ENCODE results near the gene ATCAY. TPM values are rescaled to one million over a fixed set of nuclear protein-coding genes. Genes with fewer than 3 reads are reported as not detected.

Gene ATCAY
- total RNA-seq, 2 experiments from 2014 or later = not detected

DNA sequence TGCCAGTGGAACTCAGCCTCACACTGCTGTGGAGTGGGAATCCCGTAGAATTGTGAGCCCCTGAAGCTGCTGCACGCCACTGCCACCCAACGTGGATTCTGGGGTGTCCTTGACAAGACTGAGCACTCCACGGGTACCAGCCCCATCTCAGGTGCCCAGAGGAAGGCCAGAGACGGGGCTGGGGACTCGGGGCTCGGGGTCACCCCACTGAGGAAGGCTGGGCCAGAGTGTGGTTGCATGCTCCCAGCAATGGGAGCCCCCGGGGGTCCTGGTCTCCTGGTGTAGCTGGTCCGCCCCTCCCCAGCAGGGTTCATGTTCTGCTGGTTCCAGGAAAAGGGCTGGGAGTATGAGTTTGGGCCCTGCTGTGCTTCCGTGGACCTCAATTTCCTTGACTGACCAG is 75.2 kb downstream of the ATCAY start:
- no TSS peak for BruUV-seq (replicated peaks)
- no peaks in the 10 kb centered on the region for H4K20me1 ChIP-seq (ENCODE audit: insufficient read depth, low read length)
- H3K4me3 ChIP-seq (ENCODE audit: low read depth, low read length, poor library complexity, severe bottlenecking) = no peak overlapping the region
- POLR2A ChIA-PET = no interaction called here
- H3K4me1 ChIP-seq (ENCODE audit: insufficient read depth, low read length, poor library complexity, severe bottlenecking) = no peaks in the 10 kb centered on the region
- TF ChIP-seq EZH2phosphoT487 (IDR thresholded peaks at IDR 0.05; ENCODE audit: borderline replicate concordance, low read depth, low read length) (no peak), CTCF (conservative IDR thresholded peaks at IDR 0.05; ENCODE audit: low read length) (no peak)
- H3K79me2 ChIP-seq (ENCODE audit: insufficient read depth, low read depth, low read length) = no peaks in the 10 kb centered on the region
- CTCF ChIA-PET (ENCODE audit: unreplicated experiment) = no interaction called here
- H3K9me2 ChIP-seq (ENCODE audit: insufficient read depth, low read length) = no peaks in the 10 kb centered on the region
- intact Hi-C loops (cut with micrococcal nuclease; ENCODE audit: unreplicated experiment) = no loop called here
- H3K9me3 ChIP-seq (ENCODE audit: low read length) = no peaks in the 10 kb centered on the region
- peaks cover 30% of the 10 kb centered on the region for H3K36me3 ChIP-seq (ENCODE audit: insufficient read depth, low read length)
- DNase-seq (ENCODE audit: low spot score) = no peak
- H2AFZ ChIP-seq (ENCODE audit: low read length) = no peak overlapping the region
- no peak overlapping the region for H3K4me2 ChIP-seq (ENCODE audit: low read length)
- no peak overlapping the region for H3K27ac ChIP-seq (ENCODE audit: low read depth, low read length, poor library complexity, severe bottlenecking)

- BruUV-seq (replicated peaks) = no TSS peak
- H3K27ac ChIP-seq (ENCODE audit: low read depth, low read length, poor library complexity, severe bottlenecking) = no peak overlapping the region
- H2AFZ ChIP-seq (ENCODE audit: low read length) = no peak overlapping the region
Observed at GRCh38 chr19:3958836-3959765, 78.6 kb downstream of the ATCAY start.

More at GRCh38 chr19:3958836-3959765, 78.6 kb downstream of the ATCAY start:
- TF ChIP-seq EZH2phosphoT487 (IDR thresholded peaks at IDR 0.05; ENCODE audit: borderline replicate concordance, low read depth, low read length) (no peak), CTCF (conservative IDR thresholded peaks at IDR 0.05; ENCODE audit: low read length) (no peak)
- H3K4me3 ChIP-seq (ENCODE audit: low read depth, low read length, poor library complexity, severe bottlenecking) = no peak overlapping the region
- no peaks in the 10 kb centered on the region for H4K20me1 ChIP-seq (ENCODE audit: insufficient read depth, low read length)
- H3K36me3 ChIP-seq (ENCODE audit: insufficient read depth, low read length) = peaks cover 49% of the 10 kb centered on the region
- no peaks in the 10 kb centered on the region for H3K4me1 ChIP-seq (ENCODE audit: insufficient read depth, low read length, poor library complexity, severe bottlenecking)
- H3K9me2 ChIP-seq (ENCODE audit: insufficient read depth, low read length) = no peaks in the 10 kb centered on the region
- ChIA-PET CTCF (ENCODE audit: unreplicated experiment) (no interaction called here), POLR2A (no interaction called here)
- H3K9me3 ChIP-seq (ENCODE audit: low read length) = no peaks in the 10 kb centered on the region
- intact Hi-C loops (cut with micrococcal nuclease; ENCODE audit: unreplicated experiment) = no loop called here
- no peak for DNase-seq (ENCODE audit: low spot score)
- H3K4me2 ChIP-seq (ENCODE audit: low read length) = no peak overlapping the region
- H3K79me2 ChIP-seq (ENCODE audit: insufficient read depth, low read depth, low read length) = no peaks in the 10 kb centered on the region

Data from OCI-LY7 (cell line).